Thyroid gland (tissue), 4 donors: ENCODE measurements around the gene IYD. TPM values are rescaled to one million over a fixed set of nuclear protein-coding genes. Genes with fewer than 3 reads are reported as not detected.

ENCODE experiments used
- DNase-seq, 2 donors: peaks; one replicate each; pipeline ENCODE4 v3.0.0-alpha.2; 2019
- H3K27ac ChIP-seq, 3 donors: fragments of 200-600 bp; sonication (generic); 1 replicate in 2 of 3; 2 replicates in 1 of 3; pipeline ENCODE4 v1.5.1; 2016 to 2019; ENCODE audit warnings: mild to moderate bottlenecking in 1 of 3, moderate library complexity in 1 of 3
- H3K27me3 ChIP-seq: fragments of 200-600 bp; sonication (generic); one replicate; pipeline ENCODE4 v1.5.1; 2019
- H3K36me3 ChIP-seq, 2 donors: fragments of 200-600 bp; sonication (generic); one replicate each; pipeline ENCODE4 v1.5.1; 2016 to 2019
- H3K4me1 ChIP-seq, 2 donors: fragments of 200-600 bp; sonication (generic); one replicate each; pipeline ENCODE4 v1.5.1; 2017 to 2019
- H3K4me3 ChIP-seq, 3 donors: fragments of 200-600 bp; sonication (generic); replicated peaks in 1 of 3; 1 replicate in 2 of 3; 2 replicates in 1 of 3; pipeline ENCODE4 v1.5.1; 2016; ENCODE audit warnings: mild to moderate bottlenecking in 1 of 3
- H3K9me3 ChIP-seq: fragments of 200-600 bp; sonication (generic); one replicate; pipeline ENCODE4 v1.5.1; 2017
- CTCF ChIP-seq, 6 experiments: fragments of 200-600 bp in 3 of 6; fragments of 450-650 bp in 3 of 6; sonication (generic) in 3 of 6; IDR thresholded peaks; one replicate each; pipeline ENCODE4 v1.5.1; 2016 to 2019; ENCODE audit warnings: antibody characterized with exemption in 6 of 6, mild to moderate bottlenecking in 2 of 6, inconsistent platforms in 1 of 6, moderate library complexity in 1 of 6
- POLR2A ChIP-seq, 2 donors: fragments of 450-650 bp; IDR thresholded peaks; one replicate each; pipeline ENCODE4 v1.6.1; 2017; ENCODE audit warnings: antibody characterized with exemption in 2 of 2, mild to moderate bottlenecking in 2 of 2, moderate library complexity in 1 of 2
- WGBS, 2 donors: methylation state at CpG; one replicate each; pipeline ENCODE4 v1.1.5; 2017; 5-methylcytosine and 5-hydroxymethylcytosine counted together
- intact Hi-C: fragments of 100-400 bp; cut with DNase I; formaldehyde crosslinking; loops from one replicate; pipeline ENCODE4 v1.15.1; 2023
- total RNA-seq, 4 donors: library from RNA; depleted of rRNA; stranded (reverse); fragments of >200 nt; gene quantifications; one replicate each; pipeline ENCODE4 v1.2.3, GENCODE V29; 2016

IYD gene
- total RNA-seq, 4 donors from 2014 or later, result 571 to 1,038 (median 665) TPM

- no peak for DNase-seq
- peak overlapping the region; percentile 79 to 92 (median 90) for H3K27ac ChIP-seq
- TF ChIP-seq CTCF (IDR thresholded peaks at IDR 0.05) (no peak), POLR2A (IDR thresholded peaks at IDR 0.05) (no peak)
- H3K36me3 ChIP-seq, result peaks cover 0 to 4% of the 10 kb centered on the region in 2 donors
- no peaks in the 10 kb centered on the region for H3K27me3 ChIP-seq
- intact Hi-C loops, result no loop called here
- 74 to 77% methylated on average over 4 of the region's 4 CpGs for WGBS, 2 donors
- peaks cover 43 to 60% of the 10 kb centered on the region in 2 donors for H3K4me1 ChIP-seq
- H3K4me3 ChIP-seq, result no peak overlapping the region
- H3K9me3 ChIP-seq, result no peaks in the 10 kb centered on the region
Measured at GRCh38 chr6:150391414-150391813, 22.6 kb downstream of the IYD start.

GRCh38 chr6:150391890-150392289 lies 23.1 kb downstream of the IYD start:
- intact Hi-C loops, result no loop called here
- H3K36me3 ChIP-seq, result peaks cover 0 to 4% of the 10 kb centered on the region in 2 donors
- peaks cover 43 to 60% of the 10 kb centered on the region in 2 donors for H3K4me1 ChIP-seq
- TF ChIP-seq POLR2A (IDR thresholded peaks at IDR 0.05) (peak in 1 of 2 donors; percentile 13), CTCF (IDR thresholded peaks at IDR 0.05) (no peak)
- H3K9me3 ChIP-seq, result no peaks in the 10 kb centered on the region
- 16 to 27% methylated on average over 3 of the region's 3 CpGs for WGBS, 2 donors
- DNase-seq, result peak; percentile 46 to 57
- H3K27ac ChIP-seq, result peak overlapping the region; percentile 79 to 92 (median 90)
- no peaks in the 10 kb centered on the region for H3K27me3 ChIP-seq
- H3K4me3 ChIP-seq, result no peak overlapping the region

GRCh38 chr6:150392452-150393220 lies 23.8 kb downstream of the IYD start:
- DNase-seq, result no peak
- Histone ChIP-seq H3K4me1 (peaks cover 43 to 60% of the 10 kb centered on the region in 2 donors), H3K27me3 (no peaks in the 10 kb centered on the region), H3K4me3 (no peak overlapping the region), H3K27ac (peak overlapping the region; percentile 79 to 92 (median 90)), H3K36me3 (peaks cover 0 to 4% of the 10 kb centered on the region in 2 donors), H3K9me3 (no peaks in the 10 kb centered on the region)
- intact Hi-C loops, result no loop called here
- TF ChIP-seq POLR2A (IDR thresholded peaks at IDR 0.05) (no peak), CTCF (IDR thresholded peaks at IDR 0.05) (no peak)
- 84 to 88% methylated on average over 12 of the region's 12 CpGs for WGBS, 2 donors

- H3K27ac ChIP-seq, result peak overlapping the region; percentile 79 to 92 (median 90)
- H3K4me1 ChIP-seq, result peaks cover 53 to 55% of the 10 kb centered on the region in 2 donors
- no peaks in the 10 kb centered on the region for H3K9me3 ChIP-seq
- no peaks in the 10 kb centered on the region for H3K27me3 ChIP-seq
- 34 to 42% methylated on average over 6 of the region's 6 CpGs for WGBS, 2 donors
- H3K4me3 ChIP-seq, result no peak overlapping the region
- intact Hi-C loops, result no loop called here
- peaks cover 6 to 7% of the 10 kb centered on the region in 2 donors for H3K36me3 ChIP-seq
- peak; percentile 59 to 63 for DNase-seq
- peak in 1 of 6 experiments; percentile 2 for TF ChIP-seq CTCF (IDR thresholded peaks at IDR 0.05)
- peak in 1 of 2 donors; percentile 47 for TF ChIP-seq POLR2A (IDR thresholded peaks at IDR 0.05)
Measured at GRCh38 chr6:150394053-150394898, 25.5 kb downstream of the IYD start.
